OCI-LY7 (cell line): Measurements from ENCODE around the gene NT5C2.

Experiments used
- EZH2phosphoT487 ChIP-seq: fragments of 200-600 bp; sonication (generic); IDR thresholded peaks from 2 replicates; pipeline ENCODE4 v1.6.1; 2018; ENCODE audit warnings: low read depth, borderline replicate concordance, mild to moderate bottlenecking, mixed run types, antibody characterized with exemption, low read length, moderate library complexity, mixed read lengths
- TF ChIP-seq, protein P1 (sequence below): fragments of 200-600 bp; sonication (generic); conservative IDR thresholded peaks from 2 replicates; pipeline ENCODE4 v1.5.1; 2014; ENCODE audit warnings: mild to moderate bottlenecking, antibody characterized with exemption, low read length, moderate library complexity, mixed read lengths

DNA sequence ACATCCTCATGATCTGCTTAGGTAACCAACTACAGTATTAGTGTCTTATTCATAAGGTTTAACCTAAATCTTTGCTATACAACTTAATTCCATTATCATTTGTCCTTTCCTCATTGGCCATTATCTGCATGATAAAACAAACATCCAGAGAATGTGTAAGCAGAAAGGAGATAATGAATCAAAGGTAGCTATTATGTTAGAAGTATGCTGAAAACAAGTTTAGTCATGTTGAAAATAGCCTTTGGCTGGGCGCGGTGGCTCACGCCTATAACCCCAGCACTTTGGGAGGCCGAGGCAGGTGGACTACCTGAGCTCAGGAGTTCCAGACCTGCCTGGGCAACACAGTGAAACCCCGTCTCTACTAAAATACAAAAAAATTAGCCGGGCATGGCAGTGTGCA lies 78.2 kb downstream of the NT5C2 start:
- TF ChIP-seq, protein P1, sequence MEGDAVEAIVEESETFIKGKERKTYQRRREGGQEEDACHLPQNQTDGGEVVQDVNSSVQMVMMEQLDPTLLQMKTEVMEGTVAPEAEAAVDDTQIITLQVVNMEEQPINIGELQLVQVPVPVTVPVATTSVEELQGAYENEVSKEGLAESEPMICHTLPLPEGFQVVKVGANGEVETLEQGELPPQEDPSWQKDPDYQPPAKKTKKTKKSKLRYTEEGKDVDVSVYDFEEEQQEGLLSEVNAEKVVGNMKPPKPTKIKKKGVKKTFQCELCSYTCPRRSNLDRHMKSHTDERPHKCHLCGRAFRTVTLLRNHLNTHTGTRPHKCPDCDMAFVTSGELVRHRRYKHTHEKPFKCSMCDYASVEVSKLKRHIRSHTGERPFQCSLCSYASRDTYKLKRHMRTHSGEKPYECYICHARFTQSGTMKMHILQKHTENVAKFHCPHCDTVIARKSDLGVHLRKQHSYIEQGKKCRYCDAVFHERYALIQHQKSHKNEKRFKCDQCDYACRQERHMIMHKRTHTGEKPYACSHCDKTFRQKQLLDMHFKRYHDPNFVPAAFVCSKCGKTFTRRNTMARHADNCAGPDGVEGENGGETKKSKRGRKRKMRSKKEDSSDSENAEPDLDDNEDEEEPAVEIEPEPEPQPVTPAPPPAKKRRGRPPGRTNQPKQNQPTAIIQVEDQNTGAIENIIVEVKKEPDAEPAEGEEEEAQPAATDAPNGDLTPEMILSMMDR = no peak
- no peak for TF ChIP-seq EZH2phosphoT487
